Right lobe of liver (tissue), 4 donors: Measurements from ENCODE around the gene FYCO1.

Experiments used
- POLR2A ChIP-seq: fragments of 450-650 bp; IDR thresholded peaks from one replicate; pipeline ENCODE4 v1.6.1; 2017; ENCODE audit warnings: antibody characterized with exemption, mild to moderate bottlenecking
- TF ChIP-seq, protein P1 (sequence below), 4 donors: fragments of 200-600 bp in 3 of 4; fragments of 450-650 bp in 1 of 4; IDR thresholded peaks; one replicate each; pipeline versions ENCODE4 v1.5.1 to v1.8.0; 2016 to 2022; ENCODE audit warnings: antibody characterized with exemption in 4 of 4, mild to moderate bottlenecking in 2 of 4
- donor health status: DM: no; HTN: no; CAD: no.
- donor health status: DM: no; HTN: no; CAD: no.
- donor health status: DM: no; HTN: yes; CAD: no.

DNA sequence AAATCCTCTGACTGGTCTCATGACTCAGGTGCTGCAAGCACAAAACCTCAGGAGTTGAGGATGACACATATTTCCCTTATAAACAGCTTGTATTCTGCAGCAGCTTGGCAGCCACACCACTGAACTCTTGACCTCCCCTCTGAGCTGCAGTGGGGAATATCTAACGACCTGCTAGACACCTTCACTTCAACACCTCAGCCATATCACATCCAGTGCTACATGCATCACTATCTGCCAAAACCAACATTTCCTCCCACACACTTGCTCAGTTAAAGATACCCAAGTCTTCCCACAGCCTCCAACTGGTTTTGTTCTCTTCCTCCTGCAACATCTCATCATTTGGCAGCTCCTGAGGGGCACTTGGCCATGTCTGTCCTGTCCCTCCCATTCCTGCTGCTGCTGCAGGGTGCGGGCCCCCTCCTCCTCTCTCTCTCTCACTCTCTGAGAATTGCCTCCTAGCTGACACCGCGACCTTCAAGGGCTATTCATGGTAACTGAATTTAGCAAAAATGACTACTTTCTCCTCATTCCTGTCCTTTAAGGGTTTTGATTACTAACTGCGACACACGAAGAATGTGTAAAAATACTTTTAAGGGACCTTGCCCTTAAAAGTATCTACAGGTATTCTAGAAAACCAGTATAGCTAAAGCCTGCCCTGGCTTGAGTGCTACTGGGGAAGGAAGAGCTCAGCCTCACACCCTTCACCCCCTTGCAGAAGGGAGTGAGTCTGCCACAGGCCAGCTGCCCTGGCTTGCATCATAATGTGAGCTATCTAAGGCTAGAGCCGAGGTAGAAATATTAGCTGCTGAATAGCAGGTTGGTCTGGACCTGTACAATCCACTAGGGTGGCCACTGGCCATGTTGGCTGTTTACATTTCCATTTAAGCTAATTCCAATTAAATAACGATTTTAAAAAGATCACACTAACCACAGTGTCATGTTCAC lies 114.3 kb downstream of the FYCO1 start:
- TF ChIP-seq, protein P1, sequence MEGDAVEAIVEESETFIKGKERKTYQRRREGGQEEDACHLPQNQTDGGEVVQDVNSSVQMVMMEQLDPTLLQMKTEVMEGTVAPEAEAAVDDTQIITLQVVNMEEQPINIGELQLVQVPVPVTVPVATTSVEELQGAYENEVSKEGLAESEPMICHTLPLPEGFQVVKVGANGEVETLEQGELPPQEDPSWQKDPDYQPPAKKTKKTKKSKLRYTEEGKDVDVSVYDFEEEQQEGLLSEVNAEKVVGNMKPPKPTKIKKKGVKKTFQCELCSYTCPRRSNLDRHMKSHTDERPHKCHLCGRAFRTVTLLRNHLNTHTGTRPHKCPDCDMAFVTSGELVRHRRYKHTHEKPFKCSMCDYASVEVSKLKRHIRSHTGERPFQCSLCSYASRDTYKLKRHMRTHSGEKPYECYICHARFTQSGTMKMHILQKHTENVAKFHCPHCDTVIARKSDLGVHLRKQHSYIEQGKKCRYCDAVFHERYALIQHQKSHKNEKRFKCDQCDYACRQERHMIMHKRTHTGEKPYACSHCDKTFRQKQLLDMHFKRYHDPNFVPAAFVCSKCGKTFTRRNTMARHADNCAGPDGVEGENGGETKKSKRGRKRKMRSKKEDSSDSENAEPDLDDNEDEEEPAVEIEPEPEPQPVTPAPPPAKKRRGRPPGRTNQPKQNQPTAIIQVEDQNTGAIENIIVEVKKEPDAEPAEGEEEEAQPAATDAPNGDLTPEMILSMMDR (IDR thresholded peaks at IDR 0.05): no peak
- no peak for TF ChIP-seq POLR2A
